Gastrocnemius medialis (tissue), 4 donors: ENCODE results near the gene PRKN. TPM values are rescaled to one million over a fixed set of nuclear protein-coding genes. Genes with fewer than 3 reads are reported as not detected.

Experiments
- ATAC-seq, 2 donors: fragments of 150-250 bp; one replicate each; pipeline ENCODE4 v1.9.1; 2016
- DNase-seq, 2 donors: peaks; one replicate each; pipeline ENCODE4 v3.0.0-alpha.2; 2019
- H3K27ac ChIP-seq, 4 donors: fragments of 200-600 bp; sonication (generic); 1 replicate in 1 of 4; 2 replicates in 3 of 4; pipeline ENCODE4 v1.5.1; 2016 to 2018; ENCODE audit warnings: mild to moderate bottlenecking in 2 of 4, moderate library complexity in 1 of 4
- H3K27me3 ChIP-seq, 3 donors: fragments of 200-600 bp; sonication (generic) in 2 of 3; 1 replicate in 1 of 3; 2 replicates in 2 of 3; pipeline versions ENCODE4 v1.5.1 to v1.6.0; 2016 to 2019; ENCODE audit warnings: mild to moderate bottlenecking in 1 of 3, moderate library complexity in 1 of 3
- H3K36me3 ChIP-seq, 2 donors: fragments of 200-600 bp; sonication (generic) in 1 of 2; one replicate each; pipeline ENCODE4 v1.5.1; 2017 to 2018
- H3K4me1 ChIP-seq, 2 donors: fragments of 200-600 bp; sonication (generic) in 1 of 2; one replicate each; pipeline ENCODE4 v1.5.1; 2016 to 2017; ENCODE audit warnings: mild to moderate bottlenecking in 2 of 2
- H3K4me3 ChIP-seq, 4 donors: fragments of 200-600 bp; sonication (generic) in 3 of 4; 1 replicate in 1 of 4; 2 replicates in 3 of 4; pipeline ENCODE4 v1.5.1; 2016 to 2019; ENCODE audit warnings: mild to moderate bottlenecking in 2 of 4
- H3K9me3 ChIP-seq, 3 donors: fragments of 200-600 bp; sonication (generic) in 2 of 3; 1 replicate in 1 of 3; 2 replicates in 2 of 3; pipeline ENCODE4 v1.5.1; 2016 to 2019
- POLR2A ChIP-seq, 2 donors: fragments of 450-650 bp; IDR thresholded peaks; one replicate each; pipeline ENCODE4 v1.6.1; 2017; ENCODE audit warnings: antibody characterized with exemption in 2 of 2, mild to moderate bottlenecking in 2 of 2, moderate library complexity in 2 of 2
- in situ Hi-C, 4 donors: fragments of 200-750 bp; cut with MboI; loops; one replicate each; pipeline versions ENCODE4 v1.15.0 to v1.8.0; 2017; ENCODE audit warnings: low sequenced_read_pairs in 4 of 4
- intact Hi-C: fragments of 100-400 bp; cut with DNase I; formaldehyde crosslinking; loops from one replicate; pipeline ENCODE4 v1.15.1; 2023; ENCODE audit warnings: low total_unique reads
- total RNA-seq, 4 donors: library from RNA; depleted of rRNA; stranded (reverse); fragments of >200 nt; gene quantifications; one replicate each; pipeline versions ENCODE4 v1.1.0 to v1.2.3, GENCODE V29; 2016
- TF ChIP-seq, protein P1 (sequence below), 5 experiments: fragments of 450-650 bp in 3 of 5; fragments of 200-600 bp in 2 of 5; sonication (generic) in 2 of 5; IDR thresholded peaks in 4 of 5; conservative IDR thresholded peaks in 1 of 5; 1 replicate in 4 of 5; 2 replicates in 1 of 5; pipeline ENCODE4 v1.5.1; 2016 to 2019; ENCODE audit warnings: antibody characterized with exemption in 5 of 5, mild to moderate bottlenecking in 3 of 5, moderate library complexity in 3 of 5

The PRKN gene
- total RNA-seq, 4 donors from 2014 or later: 8.4 to 21.6 (median 13.7) TPM

DNA sequence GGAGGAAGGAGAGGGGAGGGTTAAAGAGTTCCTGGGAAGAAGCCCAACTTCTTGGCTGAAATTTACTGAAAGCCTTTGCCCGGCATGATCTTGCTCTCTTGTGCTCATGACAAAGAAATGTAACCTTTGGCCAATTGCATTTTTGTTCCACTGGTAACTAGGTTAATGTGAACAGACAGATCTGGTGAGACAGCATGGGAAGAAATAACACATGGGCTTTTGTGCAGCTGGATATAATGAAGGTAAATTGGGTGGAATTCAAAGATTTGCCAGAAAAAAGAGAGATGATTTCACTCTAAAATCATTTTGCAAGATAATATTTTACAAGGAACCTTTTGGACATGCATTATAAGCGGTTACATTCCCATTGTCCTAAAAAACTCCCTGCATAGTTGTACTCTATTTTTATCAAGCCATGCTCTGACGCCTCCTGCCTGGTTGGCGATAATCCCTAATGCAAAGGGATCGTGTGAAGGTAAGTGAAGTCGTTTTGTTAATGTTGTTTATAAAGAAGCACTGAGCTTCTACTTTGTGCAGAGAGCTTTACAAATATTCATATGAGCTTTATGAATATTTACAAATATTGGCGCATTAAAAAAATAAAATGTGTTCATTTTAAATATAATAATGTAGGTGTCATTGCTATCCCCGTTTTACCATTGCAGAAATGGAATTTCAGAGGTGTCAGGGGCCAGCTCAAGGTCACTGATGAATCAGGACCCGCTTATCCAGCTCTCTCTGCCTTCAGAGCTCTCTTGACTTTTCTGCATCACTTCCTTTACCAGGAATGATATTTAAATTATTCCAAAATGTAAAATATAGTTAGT is 1292.4 kb downstream of the PRKN start:
- in situ Hi-C loops (no loop called here), intact Hi-C loops (loop anchor here (5.0 kb wide), 1 partner anchor 47 kb away; no protein-coding TSS in a partner anchor)
- no peak for TF ChIP-seq POLR2A (IDR thresholded peaks at IDR 0.05)
- TF ChIP-seq, protein P1, sequence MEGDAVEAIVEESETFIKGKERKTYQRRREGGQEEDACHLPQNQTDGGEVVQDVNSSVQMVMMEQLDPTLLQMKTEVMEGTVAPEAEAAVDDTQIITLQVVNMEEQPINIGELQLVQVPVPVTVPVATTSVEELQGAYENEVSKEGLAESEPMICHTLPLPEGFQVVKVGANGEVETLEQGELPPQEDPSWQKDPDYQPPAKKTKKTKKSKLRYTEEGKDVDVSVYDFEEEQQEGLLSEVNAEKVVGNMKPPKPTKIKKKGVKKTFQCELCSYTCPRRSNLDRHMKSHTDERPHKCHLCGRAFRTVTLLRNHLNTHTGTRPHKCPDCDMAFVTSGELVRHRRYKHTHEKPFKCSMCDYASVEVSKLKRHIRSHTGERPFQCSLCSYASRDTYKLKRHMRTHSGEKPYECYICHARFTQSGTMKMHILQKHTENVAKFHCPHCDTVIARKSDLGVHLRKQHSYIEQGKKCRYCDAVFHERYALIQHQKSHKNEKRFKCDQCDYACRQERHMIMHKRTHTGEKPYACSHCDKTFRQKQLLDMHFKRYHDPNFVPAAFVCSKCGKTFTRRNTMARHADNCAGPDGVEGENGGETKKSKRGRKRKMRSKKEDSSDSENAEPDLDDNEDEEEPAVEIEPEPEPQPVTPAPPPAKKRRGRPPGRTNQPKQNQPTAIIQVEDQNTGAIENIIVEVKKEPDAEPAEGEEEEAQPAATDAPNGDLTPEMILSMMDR (IDR thresholded peaks at IDR 0.05 in 4 of 5, conservative IDR thresholded peaks at IDR 0.05 in 1 of 5): no peak
- DNase-seq: no peak
- H3K27ac ChIP-seq: peak overlapping the region; percentile 46 to 78 (median 65)
- H3K4me3 ChIP-seq: peak overlapping the region; percentile 4 to 45 (median 8)
- no peaks in the 10 kb centered on the region for H3K36me3 ChIP-seq
- H3K4me1 ChIP-seq: peaks cover 18 to 27% of the 10 kb centered on the region in 2 donors
- H3K9me3 ChIP-seq: no peaks in the 10 kb centered on the region
- ATAC-seq: peak; percentile 76 to 83
- H3K27me3 ChIP-seq: no peaks in the 10 kb centered on the region

DNA sequence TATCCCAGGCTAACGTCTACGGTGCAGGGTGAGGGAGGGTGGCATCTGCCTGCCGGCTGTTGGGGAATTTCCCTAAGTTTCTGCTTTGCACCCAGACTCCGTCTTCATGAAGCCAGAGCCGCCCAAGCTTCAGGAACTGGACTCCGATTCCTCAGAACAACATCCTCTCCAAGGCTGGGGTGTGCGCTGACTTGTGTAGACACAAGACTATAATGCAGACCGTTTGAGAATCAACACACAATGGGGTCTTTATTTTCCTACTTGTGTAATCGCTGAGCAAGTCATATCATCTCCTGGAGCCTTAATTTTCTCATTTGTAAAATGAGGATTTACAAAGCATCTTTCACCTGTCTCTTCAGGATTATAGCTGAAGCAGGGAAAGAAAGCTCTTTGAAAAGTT is 1293.2 kb downstream of the PRKN start:
- H3K27ac ChIP-seq: peak overlapping the region; percentile 46 to 78 (median 65)
- no peaks in the 10 kb centered on the region for H3K36me3 ChIP-seq
- DNase-seq (no peak), ATAC-seq (no peak)
- peaks cover 18 to 23% of the 10 kb centered on the region in 2 donors for H3K4me1 ChIP-seq
- intact Hi-C loops (no loop called here), in situ Hi-C loops (no loop called here)
- no peaks in the 10 kb centered on the region for H3K9me3 ChIP-seq
- TF ChIP-seq POLR2A (IDR thresholded peaks at IDR 0.05): no peak
- TF ChIP-seq, protein P1 (IDR thresholded peaks at IDR 0.05 in 4 of 5, conservative IDR thresholded peaks at IDR 0.05 in 1 of 5): no peak
- no peaks in the 10 kb centered on the region for H3K27me3 ChIP-seq
- peak overlapping the region; percentile 4 to 45 (median 8) for H3K4me3 ChIP-seq

DNA sequence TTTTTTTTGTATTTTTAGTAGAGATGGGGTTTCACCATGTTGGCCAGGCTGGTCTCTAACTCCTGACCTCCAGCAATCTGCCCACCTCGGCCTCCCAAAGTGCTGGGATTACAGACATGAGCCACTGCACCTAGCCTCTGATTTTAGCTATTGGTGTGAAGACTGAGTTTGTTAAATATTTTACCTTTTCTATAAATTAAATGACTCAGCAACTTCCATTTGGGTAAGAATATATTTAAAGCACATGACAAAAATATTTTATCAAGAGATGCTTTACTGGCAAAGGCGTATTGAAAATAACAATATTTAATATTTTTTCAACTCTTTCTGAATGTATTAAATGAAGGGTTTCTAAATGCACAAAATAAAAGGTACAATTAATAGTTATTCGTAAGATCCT is 1295.0 kb downstream of the PRKN start:
- intact Hi-C loops (no loop called here), in situ Hi-C loops (no loop called here)
- ATAC-seq (no peak), DNase-seq (no peak)
- Histone ChIP-seq H3K27me3 (no peaks in the 10 kb centered on the region), H3K4me1 (peaks cover 12 to 13% of the 10 kb centered on the region in 2 donors), H3K9me3 (no peaks in the 10 kb centered on the region), H3K27ac (no peak overlapping the region), H3K36me3 (no peaks in the 10 kb centered on the region), H3K4me3 (no peak overlapping the region)
- TF ChIP-seq, protein P1 (IDR thresholded peaks at IDR 0.05 in 4 of 5, conservative IDR thresholded peaks at IDR 0.05 in 1 of 5): no peak
- TF ChIP-seq POLR2A (IDR thresholded peaks at IDR 0.05): no peak

DNA sequence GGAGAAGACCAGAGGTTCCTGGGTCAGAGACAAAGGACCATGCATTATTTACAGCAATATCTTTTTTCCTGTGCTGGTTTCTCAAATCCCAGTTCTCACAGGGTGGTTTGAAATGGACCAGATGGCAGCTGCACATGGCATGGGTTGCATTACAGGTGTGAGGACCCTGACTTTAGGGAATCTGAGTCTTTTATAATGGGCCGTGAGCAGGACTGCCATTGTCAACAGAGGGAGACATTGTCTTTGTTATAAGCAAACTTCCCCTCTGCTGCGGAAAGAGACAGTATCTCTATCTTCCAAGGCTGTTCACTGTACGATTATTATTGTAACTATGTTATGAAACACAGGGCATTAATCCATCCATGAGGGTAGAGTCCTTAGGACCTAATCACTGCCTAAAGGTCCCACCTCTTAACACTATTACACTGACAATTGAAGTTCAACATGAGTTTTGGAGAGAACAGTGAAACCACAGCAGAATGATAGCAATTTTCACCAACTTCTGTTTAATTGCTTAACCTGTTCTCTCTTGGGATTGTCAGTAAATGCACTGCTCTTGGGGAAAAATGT is 1297.6 kb downstream of the PRKN start:
- no peaks in the 10 kb centered on the region for H3K36me3 ChIP-seq
- no peak overlapping the region for H3K4me3 ChIP-seq
- no peak for TF ChIP-seq POLR2A (IDR thresholded peaks at IDR 0.05)
- TF ChIP-seq, protein P1 (IDR thresholded peaks at IDR 0.05 in 4 of 5, conservative IDR thresholded peaks at IDR 0.05 in 1 of 5): no peak
- H3K4me1 ChIP-seq: peaks cover 7 to 8% of the 10 kb centered on the region in 2 donors
- intact Hi-C loops (no loop called here), in situ Hi-C loops (no loop called here)
- DNase-seq (no peak), ATAC-seq (no peak)
- H3K9me3 ChIP-seq: no peaks in the 10 kb centered on the region
- no peak overlapping the region for H3K27ac ChIP-seq
- no peaks in the 10 kb centered on the region for H3K27me3 ChIP-seq
